Measurements from ENCODE around the gene ADPRHL1. TPM values are rescaled to one million over a fixed set of nuclear protein-coding genes. Genes with fewer than 3 reads are reported as not detected.

ADPRHL1 gene
- total RNA-seq, 1 donor: 2.4 TPM

GRCh38 chr13:113418722-113419049 lies 34.6 kb downstream of the ADPRHL1 start:
- no peak overlapping the region for H3K4me3 ChIP-seq (ENCODE audit: low read depth, low read length)
- no peak for TF ChIP-seq CTCF (IDR thresholded peaks at IDR 0.05; ENCODE audit: insufficient read depth, low read length)
- no peak for DNase-seq (ENCODE audit: low read depth)

GRCh38 chr13:113417836-113418721 lies 35.2 kb downstream of the ADPRHL1 start:
- no peak overlapping the region for H3K4me3 ChIP-seq (ENCODE audit: low read depth, low read length)
- TF ChIP-seq CTCF (IDR thresholded peaks at IDR 0.05; ENCODE audit: insufficient read depth, low read length): no peak
- DNase-seq (ENCODE audit: low read depth): no peak

GRCh38 chr13:113417008-113417751 lies 36.1 kb downstream of the ADPRHL1 start:
- no peak overlapping the region for H3K4me3 ChIP-seq (ENCODE audit: low read depth, low read length)
- TF ChIP-seq CTCF (IDR thresholded peaks at IDR 0.05; ENCODE audit: insufficient read depth, low read length): no peak
- no peak for DNase-seq (ENCODE audit: low read depth)

- DNase-seq (ENCODE audit: low read depth): no peak
These were observed 37.5 kb downstream of the ADPRHL1 start for GRCh38 chr13:113415825-113416224.

GRCh38 chr13:113415032-113415431 lies 38.3 kb downstream of the ADPRHL1 start:
- DNase-seq (ENCODE audit: low read depth): no peak
- no peak overlapping the region for H3K4me3 ChIP-seq (ENCODE audit: low read depth, low read length)
- TF ChIP-seq CTCF (IDR thresholded peaks at IDR 0.05; ENCODE audit: insufficient read depth, low read length): no peak

More at GRCh38 chr13:113415825-113416224, 37.5 kb downstream of the ADPRHL1 start:
- H3K4me3 ChIP-seq (ENCODE audit: low read depth, low read length): no peak overlapping the region
- TF ChIP-seq CTCF (IDR thresholded peaks at IDR 0.05; ENCODE audit: insufficient read depth, low read length): no peak

GRCh38 chr13:113414335-113414734 lies 39.0 kb downstream of the ADPRHL1 start:
- no peak for TF ChIP-seq CTCF (IDR thresholded peaks at IDR 0.05; ENCODE audit: insufficient read depth, low read length)
- H3K4me3 ChIP-seq (ENCODE audit: low read depth, low read length): no peak overlapping the region
- DNase-seq (ENCODE audit: low read depth): no peak

Measured in fibroblast of the aortic adventitia (primary cell).